Fibroblast of skin of left biceps (primary cell): Measurements from ENCODE around the gene HOXA9.

ENCODE experiments used
- DNase-seq, 2 experiments: peaks; one replicate each; pipeline ENCODE4 v3.0.0-alpha.2; 2013; ENCODE audit warnings: low read depth in 2 of 2

HOXA9 gene

DNA sequence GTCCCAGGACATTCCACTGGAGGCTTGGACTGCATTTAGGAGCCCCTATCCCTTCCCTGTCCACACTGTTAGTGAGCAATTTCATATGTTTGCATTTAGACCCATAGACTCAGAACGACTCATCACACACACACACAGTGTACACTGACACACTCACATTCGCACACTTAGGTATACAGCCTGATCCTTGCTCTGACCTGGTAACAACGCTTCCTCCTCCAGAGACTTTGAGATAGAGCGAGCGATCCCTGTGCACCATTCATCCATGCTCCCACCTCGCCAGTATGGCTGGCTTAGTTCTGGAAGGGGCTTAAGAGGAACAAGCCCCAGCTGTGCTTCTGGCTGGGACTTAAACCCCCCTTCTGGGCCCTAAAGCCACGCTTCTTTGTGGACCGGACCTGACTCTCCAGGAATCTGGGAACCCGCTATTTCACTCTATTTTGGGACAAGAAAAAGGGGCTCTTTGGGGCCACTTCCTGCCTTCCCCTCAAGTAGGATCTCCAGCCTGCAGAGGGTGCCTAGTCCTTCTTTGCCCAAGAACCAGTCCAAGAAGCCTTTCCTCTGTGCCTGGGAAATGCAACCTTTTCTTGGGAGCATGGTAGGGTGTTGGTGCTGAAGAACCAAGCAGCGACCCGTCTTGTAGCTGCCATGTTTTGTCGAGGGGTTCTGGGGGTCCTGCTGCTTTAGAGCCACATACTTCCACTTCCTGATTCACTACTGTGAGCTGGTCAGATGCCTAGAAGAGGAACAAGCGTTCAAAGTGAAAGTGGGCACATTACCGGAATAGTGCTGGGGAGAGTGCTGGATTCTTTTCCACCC lies 35.6 kb upstream of the HOXA9 start:
- no peak for DNase-seq

DNA sequence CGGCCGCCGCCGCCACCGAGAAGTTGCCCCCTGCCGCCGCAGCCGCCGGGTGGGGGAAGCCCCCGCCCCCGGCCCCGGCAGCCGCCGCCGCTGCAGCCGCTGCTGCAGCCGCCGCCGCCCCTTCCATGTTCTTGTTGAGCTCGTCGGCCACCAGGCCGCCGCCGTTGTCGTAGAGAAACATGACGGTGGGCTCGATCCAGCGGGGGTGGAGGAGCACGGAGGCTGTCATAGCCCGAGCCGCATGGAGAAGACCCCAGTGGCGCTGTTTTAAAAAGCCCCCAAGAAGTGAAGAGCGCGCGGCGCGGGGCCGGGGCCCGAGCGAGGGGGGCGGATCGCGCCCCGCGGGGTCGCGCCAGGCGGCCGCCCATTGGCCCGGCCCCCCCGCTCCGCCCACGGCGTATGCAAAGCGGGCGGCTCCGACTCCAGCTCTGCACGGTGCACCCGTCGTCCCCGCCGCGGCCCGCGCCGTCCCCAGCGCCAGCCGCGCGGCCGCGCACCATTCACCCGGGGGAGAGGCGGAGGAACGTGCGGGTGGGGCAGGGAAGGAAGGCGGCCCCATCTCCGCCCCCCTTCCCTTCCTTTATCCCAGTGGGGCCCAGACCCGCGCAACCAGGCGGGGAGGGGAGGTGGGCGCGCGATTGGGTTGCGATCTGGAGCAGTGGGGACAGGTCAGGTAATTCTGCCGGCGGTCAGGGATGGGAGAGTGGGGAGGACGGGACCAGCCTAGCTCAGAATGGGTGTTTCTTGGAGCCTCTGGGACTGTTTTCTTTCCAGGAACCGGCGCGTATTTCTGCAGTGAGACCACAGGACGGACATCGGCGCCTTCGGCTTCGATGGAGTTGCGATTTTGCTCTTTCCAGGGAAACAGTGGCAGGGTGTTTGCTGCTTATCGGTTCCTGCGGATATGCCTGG lies 34.8 kb upstream of the HOXA9 start, which contains the start of gene HOXA13:
Gene HOXA13, minus strand, starts transcription at position 243 of the 912 bp plus-strand sequence. Its CDS starts 14 bp downstream, at position 229.
- DNase-seq, result no peak

DNA sequence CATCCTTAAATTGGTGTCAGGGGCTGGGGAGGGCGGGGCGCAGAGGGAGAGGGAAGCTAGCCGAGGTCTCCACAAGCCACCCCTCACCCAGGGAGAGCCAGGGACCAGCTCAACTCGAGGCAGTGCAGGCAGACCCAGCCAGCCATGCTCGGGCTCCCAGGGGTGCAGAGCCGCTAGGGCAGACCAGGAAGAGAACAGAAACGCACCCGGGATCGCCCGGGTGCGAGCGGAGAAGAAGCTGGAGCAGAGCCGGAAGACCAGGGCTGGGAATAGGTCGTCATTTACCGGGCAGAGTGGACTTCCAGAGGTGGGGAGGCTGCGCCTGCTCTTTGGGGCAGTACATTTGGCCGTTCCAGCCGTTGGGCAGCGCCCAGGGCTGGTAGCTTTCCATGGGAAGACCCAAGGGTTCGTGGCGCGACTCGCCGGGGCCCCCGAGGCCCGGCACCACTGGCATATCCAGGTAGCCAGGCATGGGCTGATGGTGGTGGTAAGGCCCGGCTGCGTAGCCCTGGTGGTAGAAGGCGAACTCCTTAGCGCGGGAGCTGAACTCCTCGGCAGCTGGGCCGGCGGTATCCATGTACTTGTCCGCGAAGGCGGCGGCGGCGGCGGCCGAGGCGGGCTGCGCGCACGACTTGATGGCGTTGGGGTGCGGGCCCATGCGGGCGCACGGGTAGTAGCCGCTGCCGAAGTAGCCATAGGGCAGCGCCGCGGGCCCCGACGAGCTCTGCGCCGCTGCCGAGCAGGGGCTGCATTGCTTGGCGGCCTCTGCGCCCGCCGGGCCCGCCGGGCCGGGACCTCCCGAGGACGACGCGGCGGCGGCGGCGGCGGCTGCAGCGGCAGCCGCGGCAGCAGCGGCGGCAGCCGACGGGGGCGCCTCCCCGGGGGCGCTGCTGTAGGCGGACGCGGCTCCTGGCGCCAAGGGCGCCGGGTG lies 33.8 kb upstream of the HOXA9 start:
- no peak for DNase-seq

DNA sequence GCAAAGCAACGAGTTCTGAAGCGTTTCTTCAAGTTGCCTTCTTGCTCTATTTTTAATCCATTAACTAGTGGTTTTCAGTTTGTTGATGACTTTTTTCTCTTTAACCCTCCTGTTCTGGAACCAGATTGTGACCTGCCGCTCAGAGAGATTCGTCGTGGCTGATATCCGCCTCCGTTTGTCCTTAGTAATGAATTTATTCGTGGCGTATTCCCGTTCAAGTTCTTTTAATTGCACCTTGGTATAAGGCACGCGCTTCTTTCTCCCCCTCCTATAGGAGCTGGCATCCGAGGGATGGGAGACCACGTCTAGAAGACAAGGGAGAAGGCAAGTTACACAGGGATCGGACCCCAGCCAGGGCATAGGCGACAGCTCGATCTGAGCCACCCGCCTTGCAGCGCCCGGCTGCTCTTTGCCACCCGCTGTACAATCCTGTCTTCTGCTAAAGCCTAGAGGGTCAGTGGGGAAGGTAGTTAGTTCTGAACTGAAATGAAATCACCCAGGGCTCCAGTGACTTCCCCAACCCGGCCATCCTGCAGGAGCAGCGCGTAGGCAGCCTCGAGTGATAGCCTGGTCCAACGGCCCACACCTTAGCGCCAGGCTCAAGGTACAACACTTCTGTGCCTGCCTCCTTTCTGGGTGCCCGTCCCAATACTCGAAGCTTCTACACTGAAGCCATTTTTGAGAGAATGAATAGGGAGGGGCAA lies 33.0 kb upstream of the HOXA9 start:
- DNase-seq, result no peak

DNA sequence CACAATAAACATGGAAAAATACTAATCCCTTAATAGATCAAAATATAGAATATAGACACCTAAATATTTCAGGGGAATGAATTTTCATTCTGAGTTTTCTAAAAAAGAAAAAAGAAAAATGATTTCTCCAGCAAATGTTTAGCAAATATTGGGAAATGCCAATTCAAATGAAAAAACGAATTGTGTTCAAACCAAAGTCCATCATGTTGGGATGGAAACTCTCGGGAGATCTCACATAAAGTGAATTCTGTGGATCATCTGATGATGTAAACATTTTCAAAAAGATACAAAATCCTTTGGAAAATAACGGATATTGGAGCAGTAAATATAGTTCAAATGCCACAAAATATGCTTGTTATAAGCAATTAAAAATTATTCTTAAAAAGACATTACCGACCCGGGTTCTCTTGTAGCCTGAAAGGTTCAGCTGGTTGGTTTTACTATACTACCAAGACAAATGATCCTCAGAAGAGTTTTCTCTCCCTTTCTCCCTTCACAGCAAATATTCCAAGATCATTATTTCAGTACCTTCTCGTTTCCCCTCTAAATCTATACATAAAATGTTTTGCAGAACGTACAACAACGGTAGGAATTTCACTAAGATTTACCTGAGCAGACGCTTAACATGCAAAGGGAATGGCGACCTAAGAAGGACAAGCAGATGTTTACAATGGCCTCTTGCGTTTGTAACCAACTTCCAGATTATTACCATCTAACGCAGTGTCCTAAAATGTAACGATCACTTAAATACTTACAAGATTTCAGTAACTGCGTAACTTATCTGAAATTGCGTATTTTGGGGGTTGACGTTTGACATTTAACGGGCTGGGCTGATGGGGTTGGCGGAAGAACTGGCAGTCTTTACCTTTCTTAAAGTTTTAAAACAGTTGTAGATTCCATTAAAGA lies 32.1 kb upstream of the HOXA9 start:
- DNase-seq, result no peak

DNA sequence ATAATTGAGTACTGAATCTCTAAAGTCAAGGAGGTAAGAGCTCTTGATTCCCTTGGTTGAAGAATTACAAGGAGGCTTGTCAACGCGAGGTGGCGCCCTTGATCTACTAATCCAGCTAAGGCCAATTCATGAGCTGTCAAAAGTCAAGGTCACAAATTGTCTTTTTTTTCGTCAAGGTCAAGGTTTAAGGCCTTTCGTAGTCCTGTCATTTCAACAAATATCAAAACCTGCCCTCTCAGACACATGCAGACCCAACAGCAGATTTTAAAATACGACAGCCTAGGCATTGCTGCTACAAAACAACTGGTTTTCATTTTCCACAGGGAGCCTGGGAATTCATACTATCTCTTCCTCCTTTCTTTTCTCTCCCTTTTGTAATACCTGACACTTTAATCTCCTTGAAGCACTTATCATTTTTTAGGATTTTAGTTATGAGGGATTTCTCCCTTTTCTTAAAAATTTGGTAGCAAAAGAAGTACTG lies 31.0 kb upstream of the HOXA9 start:
- no peak for DNase-seq

DNA sequence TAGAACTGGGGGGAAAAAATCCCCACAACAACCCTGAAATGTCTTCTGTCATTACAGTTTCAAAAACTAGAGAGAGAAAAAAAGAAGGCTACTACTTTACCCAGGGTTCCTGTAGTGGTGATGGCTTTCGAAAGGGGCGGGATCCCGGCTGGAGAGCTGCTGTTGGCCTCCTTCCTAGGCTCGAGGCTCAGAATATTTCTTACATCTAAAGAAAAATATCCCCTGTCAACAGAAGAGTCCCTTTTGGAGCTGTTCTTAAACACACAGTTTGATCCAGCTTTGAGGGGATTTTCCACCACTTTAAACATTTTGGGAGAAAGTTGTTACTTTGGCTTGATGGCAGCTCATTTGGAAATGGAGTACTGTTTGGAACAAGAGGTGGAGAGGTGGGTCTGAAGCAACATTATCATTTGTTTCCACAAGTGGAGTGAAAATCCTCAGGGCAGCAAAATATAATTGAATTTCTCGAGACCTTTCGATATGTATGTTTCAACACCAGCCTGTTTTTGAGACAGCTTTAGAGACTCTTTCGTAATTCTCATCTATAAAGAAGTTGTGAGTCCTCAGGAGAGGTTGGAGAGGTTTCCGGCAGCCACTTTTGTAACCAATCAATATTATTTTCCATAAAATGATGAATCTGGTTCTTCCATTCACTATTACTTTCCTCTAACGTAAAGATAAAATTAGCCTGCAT lies 29.5 kb upstream of the HOXA9 start:
- no peak for DNase-seq

DNA sequence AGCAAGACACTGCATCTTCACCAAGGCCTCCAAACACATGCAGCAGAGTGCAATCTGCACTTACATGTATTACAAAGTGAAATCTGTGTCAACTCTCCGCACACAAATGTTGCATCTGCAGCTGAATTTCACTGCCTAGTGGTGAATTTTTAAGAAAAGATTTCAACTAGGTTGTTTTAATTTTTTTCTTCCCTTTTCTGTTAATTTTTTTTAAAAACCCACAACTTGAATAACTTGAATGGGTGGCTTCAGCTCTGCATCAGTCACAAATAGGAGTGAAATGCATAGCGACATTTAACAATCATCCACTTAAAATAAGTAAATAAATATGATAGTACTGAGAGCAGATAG lies 28.6 kb upstream of the HOXA9 start:
- DNase-seq, result no peak

DNA sequence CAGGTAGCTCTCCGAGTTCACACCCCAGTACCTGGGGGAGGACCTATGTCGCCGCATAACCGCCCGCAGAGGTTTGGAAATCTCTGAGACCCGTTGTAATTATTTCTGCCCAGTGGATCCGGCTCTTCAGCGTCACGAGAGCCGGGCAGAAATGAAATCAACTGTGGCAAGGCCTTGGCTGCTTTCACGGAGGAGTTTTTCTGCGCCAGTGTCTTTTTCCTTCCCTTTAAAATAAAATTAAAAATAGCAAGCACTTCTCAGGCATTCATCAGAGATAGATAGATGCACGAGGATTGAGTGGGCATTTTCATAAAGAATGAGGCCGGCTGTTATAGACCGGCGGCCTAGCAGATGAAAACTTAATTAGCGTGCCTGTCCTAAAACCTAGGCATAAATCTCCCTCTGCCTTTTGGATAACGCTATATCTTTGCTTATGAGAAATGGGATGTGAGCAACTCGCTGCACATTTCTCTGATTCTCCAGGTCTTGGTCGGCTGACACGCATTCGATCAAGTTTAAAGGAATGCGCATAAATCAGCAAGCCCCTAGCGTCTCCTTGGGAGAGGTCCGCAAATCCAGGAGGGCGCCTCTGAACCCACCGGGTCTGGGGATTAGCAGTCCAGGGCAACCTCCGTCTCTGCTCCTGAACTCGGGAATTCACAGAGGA lies 28.1 kb upstream of the HOXA9 start:
- no peak for DNase-seq

DNA sequence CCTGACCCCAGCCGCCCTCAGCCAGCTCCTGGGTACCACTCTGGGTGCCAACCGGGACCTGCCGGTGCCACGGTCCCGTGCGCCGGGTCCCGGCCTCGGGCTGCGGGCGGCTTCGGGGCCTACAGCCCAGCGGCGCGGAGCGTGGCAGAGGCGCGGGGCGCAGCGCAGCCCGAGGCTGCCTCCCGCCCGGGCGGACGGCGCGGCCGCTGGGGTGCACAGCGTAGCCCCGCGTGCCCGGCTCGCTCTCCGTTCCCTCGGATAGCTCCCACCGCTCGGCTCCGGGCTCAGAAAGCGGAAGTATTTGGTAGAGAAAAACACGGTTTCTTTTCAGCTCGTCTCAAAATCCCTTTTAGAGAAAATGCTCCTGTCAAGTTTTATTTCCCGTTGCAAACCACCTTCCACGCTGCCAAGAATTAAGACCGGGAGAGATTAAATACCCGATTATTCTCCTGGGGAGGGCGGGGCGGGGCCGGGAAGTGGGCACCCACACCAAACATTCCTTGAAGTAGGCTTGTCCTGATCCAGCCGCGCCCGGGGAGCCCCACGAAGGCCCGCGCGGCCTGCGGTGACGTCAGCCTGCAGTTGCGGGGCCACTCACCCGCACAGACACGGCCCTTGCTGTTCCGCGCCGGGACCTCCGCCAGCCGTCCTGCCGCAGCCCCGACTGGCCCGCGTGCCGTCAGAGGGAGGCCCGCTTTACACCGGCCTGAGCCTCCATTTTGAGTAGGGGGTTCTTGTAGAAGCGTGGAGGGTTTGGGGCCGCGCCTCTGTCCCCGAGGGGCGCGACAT lies 27.4 kb upstream of the HOXA9 start:
- no peak for DNase-seq

DNA sequence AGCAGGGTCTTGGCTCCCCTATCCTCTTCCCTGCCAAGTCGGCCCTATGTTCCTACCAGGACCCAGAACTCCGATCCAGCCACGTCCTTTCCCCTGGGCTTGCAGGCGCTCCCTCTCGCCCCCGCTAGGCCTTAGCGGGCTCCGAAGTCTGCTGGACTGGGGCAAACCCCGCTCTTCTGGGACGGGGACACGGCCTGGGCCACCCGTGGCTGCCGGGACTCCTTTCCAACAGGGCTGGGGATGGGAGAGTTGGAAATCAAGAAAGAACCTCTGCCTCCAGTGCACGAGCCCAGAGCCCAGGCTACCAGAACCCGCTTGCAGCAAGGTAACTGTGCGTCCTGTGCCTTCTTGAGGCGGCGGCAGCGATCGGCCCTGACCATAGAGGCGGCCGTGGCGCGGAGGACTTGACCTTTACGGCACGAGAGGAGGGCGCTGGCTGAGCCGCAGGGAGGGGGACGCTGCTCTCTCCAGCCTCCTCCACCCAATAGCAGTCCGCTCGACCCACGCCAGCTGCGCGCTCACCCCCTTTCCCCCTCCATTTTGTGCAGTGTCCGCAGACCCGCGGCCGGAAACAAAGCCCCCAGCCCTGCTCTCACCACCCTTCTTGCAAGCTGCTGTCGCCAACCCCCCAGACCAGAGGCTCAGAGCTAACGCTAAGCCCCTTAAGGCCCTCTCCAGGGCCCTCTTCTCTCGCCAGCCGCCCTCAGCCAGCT lies 26.7 kb upstream of the HOXA9 start:
- DNase-seq, result no peak

DNA sequence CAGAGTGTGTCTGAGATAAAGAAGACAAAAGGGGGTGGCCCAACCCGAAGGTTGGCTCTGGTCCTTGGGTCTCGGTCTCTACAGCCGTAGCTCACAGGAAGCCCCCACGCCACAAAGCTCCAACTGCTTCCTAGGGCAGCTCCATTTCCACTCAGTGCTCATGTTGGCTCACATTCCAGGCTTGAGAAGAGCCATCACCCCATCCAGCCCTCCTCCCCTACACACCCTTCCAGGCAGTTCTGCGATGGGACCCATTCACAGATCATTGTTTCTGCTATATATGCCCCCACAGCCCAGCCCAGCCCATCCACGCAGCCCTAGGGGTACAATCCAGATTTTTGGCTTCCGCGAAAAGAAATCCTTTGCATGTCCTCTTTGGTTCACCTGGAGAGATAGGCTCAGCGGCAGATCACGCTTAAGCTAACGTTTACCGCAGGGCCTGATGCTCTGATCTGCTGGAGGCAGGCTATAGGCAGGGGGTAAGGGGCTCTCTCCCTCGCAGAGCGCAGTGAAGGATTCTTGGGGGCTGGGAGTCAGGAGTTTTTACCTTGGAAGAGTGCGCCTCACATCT lies 25.9 kb upstream of the HOXA9 start:
- no peak for DNase-seq

DNA sequence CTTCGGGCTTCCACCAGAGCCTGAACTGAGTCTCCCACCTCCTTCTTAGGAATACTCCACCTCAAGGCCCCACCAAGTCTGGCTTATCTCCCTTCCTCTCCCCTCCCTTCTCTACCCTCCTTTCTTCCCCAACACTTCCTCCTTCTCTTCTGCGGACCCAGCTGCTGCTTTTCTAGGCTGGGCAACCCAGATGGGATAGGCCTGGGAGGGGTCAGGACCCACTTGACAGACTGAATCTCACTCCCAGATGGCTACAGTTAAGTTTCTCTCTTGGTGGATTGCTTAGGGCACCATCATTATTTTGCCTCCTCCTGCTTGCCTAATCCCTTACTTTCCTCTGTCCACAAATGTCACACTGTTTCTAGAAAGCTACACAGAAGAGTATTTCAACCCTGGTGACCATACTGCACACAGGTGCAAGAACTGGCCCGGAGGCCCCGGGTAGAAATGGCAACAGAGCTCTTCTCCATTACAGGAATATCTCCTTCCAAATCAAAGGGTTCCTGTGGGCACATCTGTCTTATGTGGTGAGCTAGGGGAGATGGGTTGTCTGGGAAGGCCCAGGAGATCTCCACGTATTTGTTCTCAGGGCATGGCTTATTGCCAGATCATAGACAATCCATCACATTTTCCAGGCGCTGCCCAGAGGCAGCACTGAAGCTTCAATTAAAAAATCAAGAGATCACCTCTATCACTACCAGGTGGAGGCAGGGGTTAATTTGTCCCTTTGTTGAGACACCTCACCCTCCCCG lies 24.8 kb upstream of the HOXA9 start:
- DNase-seq, result no peak

DNA sequence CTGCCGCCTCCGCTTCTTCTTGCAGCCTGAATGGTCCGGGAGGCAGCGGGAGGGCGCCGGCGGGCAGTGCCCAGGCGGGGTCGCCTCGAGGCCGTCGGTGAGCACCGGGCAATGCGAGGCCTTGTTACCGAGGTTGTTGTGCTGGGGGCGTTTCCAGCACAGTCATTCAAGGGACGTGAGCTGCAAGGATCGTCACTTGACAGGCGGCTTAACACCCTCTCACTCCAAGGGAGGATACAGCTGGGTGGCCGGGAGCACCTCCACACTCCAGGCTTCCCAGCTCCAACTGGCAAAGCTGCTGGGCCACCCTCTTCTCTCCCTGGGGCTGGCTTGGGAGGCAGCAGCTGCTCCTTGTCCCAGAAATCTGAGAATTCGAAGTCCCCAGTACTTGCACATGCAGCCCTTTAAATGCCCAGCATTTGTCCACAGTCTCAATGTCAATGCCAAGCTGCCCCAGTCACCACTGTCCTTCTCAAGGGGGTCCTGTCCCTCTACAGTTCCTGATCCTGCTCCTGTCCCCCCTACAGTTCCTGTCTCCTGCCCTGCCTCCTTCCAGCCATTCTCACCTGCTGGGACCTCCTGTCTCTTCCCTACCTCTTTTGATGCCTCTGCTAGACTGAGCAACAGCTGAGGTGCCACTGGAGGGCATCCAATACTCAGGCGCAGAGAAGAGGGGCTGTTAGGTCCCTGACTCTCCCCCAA lies 24.1 kb upstream of the HOXA9 start:
- DNase-seq, result no peak
